Vagina (tissue), 2 donors: ENCODE results near the gene CAPN14.

Experiments
- POLR2A ChIP-seq, 2 donors: fragments of 450-650 bp; IDR thresholded peaks; one replicate each; pipeline ENCODE4 v1.6.1; 2017; ENCODE audit warnings: antibody characterized with exemption in 2 of 2, mild to moderate bottlenecking in 2 of 2, moderate library complexity in 2 of 2
- POLR2AphosphoS5 ChIP-seq, 2 donors: sonication (generic); formaldehyde crosslinking; IDR thresholded peaks; one replicate each; pipeline ENCODE4 v1.9.0; 2017; ENCODE audit warnings: antibody characterized with exemption in 2 of 2, mild to moderate bottlenecking in 2 of 2, low read depth in 1 of 2; ENCODE audit not compliant: insufficient read depth in 1 of 2
- TF ChIP-seq, protein P1 (sequence below), 3 experiments: fragments of 450-650 bp in 2 of 3; fragments of 200-600 bp in 1 of 3; sonication (generic) in 1 of 3; IDR thresholded peaks; one replicate each; pipeline ENCODE4 v1.5.1; 2017 to 2019; ENCODE audit warnings: antibody characterized with exemption in 3 of 3, mild to moderate bottlenecking in 2 of 3, moderate library complexity in 2 of 3

DNA sequence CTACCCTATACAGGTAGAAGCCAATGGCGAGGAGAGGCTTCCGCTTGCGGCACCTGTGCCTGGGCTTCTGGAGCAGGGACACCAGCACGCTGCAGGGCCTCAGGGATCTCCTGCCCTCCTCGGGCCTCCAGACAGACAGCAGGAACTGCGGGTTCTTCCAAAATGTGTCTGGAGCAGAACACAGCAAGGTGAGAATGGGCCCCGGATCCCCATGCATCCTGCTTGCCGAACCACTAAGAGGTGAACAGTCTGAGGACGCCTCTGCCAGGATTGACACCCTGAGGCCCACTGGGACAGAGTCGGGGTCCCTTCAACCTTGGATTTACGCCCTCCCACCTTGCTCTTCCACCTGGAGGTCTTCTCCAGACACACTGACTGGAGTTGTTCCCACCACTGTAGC is 25.4 kb downstream of the CAPN14 start:
- TF ChIP-seq, protein P1, sequence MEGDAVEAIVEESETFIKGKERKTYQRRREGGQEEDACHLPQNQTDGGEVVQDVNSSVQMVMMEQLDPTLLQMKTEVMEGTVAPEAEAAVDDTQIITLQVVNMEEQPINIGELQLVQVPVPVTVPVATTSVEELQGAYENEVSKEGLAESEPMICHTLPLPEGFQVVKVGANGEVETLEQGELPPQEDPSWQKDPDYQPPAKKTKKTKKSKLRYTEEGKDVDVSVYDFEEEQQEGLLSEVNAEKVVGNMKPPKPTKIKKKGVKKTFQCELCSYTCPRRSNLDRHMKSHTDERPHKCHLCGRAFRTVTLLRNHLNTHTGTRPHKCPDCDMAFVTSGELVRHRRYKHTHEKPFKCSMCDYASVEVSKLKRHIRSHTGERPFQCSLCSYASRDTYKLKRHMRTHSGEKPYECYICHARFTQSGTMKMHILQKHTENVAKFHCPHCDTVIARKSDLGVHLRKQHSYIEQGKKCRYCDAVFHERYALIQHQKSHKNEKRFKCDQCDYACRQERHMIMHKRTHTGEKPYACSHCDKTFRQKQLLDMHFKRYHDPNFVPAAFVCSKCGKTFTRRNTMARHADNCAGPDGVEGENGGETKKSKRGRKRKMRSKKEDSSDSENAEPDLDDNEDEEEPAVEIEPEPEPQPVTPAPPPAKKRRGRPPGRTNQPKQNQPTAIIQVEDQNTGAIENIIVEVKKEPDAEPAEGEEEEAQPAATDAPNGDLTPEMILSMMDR (IDR thresholded peaks at IDR 0.05) = no peak
- TF ChIP-seq POLR2AphosphoS5 (IDR thresholded peaks at IDR 0.05; ENCODE audit: insufficient read depth in 1 of 2, low read depth in 1 of 2) = no peak
- no peak for TF ChIP-seq POLR2A (IDR thresholded peaks at IDR 0.05)
